Stimulated activated CD4-positive, alpha-beta T cell treated with anti-CD3 and anti-CD28 coated beads, TNF-alpha, amount 100 ng/mL, for 24 hours (primary cell): ENCODE measurements around the gene PACS2.

Experiments
- DNase-seq, 3 experiments: peaks; one replicate each; pipeline ENCODE4 v3.0.0-alpha.2; 2020; ENCODE audit warnings: low read depth in 3 of 3

The PACS2 gene

DNA sequence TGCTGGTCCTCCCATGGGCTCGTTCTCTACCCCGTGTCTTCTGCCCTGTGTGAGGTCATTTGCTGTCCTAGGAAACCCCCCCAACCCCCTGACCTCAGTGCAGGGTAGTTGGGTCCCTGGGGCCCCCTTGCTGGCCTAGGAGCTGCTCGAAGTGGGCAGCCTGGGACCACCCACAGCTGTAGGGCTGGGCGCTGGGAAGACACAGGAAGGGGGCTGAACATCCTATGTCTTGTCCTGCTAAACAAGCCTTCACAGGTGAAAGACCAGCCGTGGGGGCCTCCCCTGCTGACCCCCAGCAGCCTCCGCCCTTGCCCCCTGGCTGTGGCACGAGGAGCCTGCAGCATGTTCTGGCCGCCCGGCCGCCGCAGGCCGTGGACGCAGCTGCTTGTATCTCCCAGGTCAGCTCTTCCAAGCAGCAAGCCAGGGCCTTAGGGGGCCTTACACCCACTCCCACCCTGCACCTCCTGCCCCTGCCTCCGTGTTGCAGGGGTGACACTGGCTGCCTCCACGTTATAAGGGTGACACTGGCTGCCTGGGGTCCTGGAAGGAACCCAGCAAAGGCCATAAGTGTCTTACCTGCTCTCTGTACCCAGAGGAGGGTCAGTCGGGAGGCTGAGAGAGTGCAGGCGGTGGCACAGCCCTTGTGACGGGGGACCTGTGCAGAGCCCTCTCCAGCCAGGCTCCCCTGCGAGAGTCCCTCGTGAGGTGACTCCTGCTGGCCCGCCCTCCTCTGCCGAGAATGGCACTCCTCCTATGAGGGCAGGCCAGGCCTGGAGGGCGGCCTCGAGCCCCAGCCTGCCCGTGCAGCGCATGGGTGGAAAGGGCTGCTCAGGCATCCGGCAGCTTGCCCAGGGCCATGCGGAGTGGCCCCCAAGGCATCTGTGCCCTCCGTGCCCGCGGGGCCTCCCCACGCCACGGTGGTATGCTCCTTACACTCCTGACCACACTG is 72.3 kb downstream of the PACS2 start:
- DNase-seq: no peak

DNA sequence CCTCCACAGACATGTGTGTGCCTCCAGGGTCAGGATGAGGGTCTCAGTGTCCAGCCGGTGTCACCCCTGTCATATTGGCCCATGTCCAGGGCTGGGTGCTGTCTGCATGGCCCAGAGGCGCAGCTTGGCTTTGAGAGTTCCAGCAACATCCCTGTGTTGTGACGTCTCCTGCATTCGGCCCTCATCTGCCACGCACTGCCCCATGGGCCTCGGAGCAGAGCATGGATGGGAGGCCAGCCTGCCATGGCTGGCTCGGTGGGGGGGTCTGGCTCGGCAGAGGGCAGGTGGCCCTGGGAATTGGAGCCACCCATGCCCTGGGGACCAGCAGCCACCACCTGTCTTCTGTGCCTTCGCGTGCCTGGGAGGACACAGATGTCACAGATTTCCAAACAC is 73.0 kb downstream of the PACS2 start:
- no peak for DNase-seq

DNA sequence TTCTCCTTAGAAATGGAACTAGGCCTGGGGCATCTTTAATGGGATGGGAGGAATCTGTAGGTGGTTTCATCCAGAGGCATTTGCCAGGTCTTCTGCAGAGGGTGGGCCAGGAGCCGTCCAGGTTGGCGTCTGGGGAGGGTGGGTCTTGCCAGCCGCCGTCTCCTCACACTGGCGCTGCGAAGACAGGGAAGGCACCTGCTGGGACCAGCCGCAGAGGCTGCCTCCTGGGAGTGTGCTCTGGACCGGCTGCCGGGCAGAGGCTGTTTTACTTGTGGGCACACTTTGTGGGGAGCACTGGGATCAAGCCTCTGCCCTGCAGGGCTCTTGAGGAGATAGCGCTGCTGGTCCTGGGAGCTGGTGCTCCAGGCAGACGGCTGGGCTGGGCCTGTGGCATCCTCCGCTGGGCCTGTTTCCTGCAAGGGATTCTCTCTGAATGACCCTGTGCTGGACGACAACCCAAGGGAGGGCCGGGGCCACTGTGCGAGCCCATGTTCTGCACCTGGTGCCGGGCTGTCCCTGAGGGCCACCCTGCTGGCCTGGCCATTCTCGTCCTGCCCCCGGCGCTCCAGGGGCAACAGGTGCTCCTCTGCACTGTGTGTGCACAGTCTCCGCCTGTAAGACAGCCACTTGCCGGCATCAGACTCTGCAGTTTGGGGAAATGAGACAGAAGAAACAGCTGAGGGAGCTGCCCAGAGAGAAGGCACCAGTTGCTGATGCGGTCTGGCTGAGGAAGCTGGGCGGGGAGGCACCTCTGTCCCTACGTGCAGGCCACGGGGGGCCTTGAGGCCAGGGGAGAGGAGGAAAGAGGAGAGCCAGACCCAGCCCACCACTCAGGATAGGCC is 73.8 kb downstream of the PACS2 start:
- no peak for DNase-seq

DNA sequence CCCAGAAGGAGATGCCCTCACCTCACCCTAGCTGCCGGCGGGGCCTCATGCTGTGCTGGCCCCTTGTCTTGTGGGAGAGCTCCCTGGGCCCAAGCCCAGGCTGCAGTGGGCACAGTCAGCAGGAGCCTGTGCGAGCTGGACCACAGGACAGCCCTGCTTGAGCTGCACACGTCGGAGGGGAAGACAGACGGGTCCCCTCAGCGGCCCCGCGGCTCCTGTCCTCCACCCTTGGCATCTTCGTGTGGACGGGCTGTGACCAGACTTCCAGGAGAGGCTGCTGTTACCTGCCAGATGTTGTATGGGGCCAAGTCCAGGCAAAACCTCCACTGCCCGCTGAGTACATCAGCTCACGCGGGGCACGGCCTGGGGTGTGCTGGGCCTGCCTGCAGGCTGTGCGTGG is 74.4 kb downstream of the PACS2 start:
- no peak for DNase-seq

DNA sequence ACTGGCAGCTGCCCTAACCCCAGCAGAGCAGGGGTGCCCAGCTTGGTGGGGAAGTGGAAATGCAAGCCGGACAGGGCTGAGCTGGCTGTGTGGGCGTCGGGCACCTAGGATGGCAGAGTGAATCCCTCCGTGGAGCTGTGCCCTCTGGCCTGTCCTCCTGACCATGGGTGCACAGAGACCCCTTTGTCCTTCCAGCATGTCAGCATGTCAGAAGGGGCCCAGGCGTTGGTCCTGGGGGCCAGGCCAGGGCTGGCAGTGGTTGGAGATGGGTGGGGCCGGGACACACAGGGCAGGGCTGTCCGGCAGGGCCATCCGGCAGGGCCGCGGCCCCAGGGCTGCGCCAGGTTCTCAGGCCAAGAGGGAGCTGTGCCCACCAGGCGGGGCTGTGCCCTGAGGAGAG is 75.0 kb downstream of the PACS2 start:
- no peak for DNase-seq

DNA sequence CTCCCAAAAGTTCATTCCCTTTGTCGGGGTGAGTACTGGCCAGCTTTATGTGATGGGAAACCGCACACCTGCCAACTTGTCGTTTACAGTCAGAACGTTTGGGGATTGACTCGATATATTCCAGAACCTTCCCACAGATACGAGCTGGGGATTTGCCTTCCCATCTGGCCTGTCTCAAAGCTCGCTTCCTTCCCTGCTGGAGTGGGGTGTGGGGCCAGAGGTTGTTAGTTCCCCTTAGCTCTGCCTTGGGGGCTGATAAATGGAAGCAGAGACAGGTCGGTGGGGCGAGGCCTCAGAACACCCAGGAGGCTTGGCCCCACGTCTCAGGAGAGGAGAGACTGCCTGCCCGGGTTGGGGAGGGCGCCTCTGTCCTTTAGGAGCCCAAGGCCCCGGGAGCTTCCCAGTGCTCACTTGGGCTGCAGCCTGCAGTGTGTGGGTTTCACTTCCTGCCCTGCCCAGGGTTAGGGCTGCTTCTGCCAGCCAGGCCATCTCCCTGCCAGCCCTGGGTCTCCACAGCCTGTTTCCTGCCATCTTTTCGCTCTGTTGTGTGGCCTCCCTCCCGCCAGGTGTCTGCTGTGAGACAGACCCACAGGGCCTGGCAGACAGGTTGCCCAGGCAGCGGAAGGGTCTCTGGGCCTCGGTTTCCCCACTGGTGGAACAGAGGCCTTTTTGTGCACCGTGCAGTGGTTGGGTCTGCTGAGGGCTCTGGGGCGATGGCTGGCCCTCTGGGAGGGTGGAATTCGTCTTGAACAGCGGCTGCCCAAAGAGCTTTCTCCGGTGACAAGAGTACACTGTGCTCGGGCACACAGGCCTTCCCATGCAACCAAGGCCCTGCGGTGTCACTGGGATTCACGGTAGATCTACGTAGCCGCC is 75.7 kb downstream of the PACS2 start:
- DNase-seq: no peak

DNA sequence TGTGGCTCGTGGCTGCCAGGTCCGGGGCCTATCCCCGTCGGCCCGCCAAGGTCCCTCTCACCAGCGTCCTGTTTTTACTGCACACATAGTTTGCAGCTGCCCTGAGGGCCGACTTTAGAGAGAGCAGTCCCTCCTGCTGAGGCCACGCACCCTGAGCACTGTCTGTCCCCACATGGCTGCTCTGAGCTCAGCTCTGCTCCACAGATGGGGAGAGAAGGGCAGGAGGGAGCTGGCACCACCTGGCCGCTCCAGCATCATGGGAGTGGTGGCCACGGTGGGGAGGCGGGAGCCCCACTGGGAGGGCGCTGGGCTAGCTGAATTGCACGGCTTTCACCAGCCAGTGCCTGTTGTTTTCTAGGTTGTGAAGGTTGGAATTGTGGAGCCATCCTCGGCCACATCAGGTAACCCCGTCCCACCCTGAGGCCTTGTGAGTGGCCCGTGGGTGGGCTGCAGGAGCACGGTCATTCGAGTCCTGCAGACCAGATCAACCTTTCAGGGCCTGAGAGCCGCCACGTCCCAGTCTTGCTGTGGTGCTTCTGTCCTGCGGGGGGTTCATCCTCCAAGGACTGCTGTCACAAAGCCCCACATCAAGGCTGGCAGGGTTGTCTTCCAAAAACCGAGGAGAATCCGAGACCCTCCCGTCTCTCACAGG is 76.4 kb downstream of the PACS2 start:
- DNase-seq: no peak

DNA sequence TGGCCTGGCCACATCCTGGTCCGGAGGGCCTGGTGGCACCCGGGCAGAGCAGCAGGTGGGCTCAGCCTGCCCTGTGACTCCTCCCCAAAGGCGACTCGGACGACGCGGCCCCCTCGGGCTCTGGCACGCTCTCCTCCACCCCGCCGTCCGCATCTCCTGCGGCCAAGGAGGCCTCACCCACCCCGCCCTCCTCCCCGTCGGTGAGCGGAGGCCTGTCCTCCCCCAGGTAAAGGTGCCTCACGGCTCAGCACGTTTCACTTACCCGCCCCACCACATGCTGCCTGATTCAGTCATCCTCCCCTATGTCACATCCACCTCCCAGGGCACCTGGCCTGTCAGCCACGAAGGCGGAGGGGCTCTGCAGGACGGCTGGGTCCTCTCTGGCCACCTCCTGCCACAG is 77.0 kb downstream of the PACS2 start:
- DNase-seq: no peak

DNA sequence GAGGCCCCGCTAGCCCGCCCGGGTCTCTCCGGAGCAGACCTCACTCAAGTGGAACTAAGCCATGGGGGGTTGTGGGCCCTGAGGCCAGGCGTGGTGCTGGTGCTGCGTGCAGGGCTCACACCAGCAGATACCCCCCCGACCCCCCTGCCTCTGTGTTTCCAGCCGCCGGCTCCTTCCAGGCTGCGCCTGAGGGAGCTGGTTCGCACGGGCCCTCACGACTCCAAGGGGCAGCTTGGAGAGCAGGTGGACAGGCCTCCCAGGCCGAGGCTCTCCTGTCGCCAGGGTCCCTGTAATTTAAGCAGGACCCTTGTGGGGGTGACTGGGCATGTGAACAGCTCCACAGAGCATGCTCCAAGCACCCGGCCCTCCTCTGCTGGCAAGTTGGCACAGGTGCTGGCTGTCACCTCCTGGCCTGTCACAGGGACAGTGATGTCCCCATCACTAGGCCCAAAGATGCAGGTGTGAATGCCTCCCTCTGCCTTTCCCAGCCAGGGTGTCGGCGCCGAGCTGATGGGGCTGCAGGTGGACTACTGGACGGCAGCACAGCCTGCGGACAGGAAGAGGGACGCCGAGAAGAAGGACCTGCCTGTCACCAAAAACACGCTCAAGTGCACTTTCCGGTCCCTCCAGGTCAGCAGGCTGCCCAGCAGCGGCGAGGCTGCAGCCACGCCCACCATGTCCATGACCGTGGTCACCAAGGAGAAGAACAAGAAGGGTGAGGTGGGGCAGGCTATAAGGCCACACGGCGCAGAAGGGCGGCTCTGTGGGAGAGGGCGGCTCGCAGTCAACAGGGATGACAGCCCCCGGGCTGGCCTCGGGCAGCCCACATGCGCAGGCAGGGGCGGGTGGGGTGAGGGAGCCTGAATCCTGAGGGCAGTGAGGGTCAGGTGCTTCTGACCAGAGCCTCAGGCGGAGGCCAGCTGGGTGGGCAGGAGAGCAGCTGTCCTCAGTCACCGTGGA is 77.9 kb downstream of the PACS2 start:
- DNase-seq: no peak

DNA sequence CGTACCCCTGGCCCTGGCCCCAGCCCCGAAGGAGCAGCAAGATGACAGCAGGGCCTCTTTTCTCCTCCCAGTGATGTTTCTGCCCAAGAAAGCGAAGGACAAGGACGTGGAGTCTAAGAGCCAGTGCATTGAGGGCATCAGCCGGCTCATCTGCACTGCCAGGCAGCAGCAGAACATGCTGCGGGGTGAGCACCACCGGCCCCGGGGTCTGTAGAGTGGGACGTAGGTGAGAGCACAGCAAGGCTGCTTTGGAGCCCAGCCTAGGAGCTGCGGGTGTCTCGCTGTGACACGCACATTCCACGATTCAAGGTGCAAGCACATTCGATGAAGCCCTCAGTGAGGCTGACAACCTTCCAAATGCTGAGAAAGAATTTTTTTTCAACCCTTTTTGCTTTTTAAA is 78.6 kb downstream of the PACS2 start:
- DNase-seq: no peak

DNA sequence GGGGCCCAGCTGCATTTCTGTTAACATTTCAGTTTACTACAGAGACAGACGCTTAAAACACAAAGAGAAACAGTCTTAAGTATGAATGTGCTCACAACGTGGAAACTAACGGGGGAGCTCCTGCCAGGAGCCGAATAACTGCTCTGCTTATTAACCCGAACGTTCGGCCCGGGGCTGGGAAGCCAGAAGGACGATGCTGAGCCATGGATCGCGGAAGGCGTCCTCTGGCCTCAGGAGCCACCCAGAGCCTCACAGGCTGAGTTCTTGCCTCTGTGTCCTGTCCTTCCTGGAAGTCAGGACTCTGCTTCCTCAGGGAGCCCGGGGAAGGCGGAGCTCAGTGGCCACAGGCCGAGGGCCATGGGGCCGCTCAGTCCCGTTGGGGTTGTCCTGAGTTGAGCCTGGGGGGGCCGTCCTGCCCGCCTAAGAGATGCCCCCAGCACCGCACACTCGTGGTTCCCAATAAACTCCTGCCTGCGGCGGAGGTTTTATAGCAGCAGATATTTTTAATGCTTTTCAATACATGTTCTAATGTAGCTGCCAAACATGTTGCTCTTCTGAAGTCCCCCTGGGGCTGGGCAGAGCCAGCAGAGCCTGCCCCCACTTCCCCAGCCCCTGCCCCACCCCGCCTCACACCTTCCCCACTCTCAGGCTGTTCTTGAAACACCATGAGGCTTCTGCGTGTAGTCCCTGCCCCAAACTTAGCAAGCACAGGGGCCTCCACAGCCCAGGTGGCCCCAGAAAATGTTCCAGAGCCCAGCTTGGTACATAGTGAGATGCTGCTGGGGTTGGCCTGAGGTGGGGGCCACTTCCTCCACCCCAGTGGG is 80.4 kb downstream of the PACS2 start:
- DNase-seq: no peak

DNA sequence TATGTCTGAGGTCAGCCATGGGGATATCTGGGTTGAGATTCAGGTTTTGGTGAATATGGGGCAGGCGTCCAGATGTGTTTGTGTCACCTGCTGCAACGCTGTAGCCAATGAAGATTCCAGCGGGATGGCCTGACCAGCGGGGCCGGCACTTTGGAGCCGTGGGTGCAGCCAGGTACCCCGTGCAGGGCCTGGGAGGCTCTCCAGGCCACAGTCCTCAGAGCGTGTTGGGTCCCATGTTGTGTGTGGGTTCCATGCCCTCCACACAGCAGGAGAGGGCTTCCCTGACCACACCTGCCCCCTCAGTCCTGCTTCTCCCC is 80.9 kb downstream of the PACS2 start:
- DNase-seq: no peak

DNA sequence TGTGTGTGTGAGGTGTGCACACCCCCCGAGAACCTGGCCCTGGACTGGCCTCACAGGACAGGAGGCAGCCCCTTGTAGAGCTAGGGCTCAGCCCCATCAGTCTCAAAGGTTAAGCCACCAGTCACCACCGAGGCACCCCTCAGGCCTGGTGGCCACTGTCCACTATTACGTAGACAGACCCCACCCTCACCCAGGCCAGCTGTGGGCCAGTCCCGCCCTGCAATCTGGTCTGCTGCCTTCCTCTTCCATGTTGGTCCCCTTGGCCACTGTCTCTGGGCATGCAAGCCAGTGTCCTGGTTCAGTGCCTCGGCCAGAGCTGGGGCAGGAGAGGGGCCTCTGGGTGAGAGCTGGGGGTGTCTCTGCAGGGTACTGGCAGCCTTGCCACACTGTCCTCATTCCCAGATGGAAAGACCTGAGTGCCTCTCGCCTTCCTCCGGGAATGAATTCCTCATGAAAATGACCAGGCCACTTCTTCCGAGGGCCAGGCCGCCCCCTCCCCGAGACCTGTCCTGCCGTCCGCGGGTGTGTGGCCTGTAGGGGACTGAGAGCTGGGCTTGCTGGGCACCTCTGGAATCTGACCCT is 82.9 kb downstream of the PACS2 start:
- DNase-seq: no peak

DNA sequence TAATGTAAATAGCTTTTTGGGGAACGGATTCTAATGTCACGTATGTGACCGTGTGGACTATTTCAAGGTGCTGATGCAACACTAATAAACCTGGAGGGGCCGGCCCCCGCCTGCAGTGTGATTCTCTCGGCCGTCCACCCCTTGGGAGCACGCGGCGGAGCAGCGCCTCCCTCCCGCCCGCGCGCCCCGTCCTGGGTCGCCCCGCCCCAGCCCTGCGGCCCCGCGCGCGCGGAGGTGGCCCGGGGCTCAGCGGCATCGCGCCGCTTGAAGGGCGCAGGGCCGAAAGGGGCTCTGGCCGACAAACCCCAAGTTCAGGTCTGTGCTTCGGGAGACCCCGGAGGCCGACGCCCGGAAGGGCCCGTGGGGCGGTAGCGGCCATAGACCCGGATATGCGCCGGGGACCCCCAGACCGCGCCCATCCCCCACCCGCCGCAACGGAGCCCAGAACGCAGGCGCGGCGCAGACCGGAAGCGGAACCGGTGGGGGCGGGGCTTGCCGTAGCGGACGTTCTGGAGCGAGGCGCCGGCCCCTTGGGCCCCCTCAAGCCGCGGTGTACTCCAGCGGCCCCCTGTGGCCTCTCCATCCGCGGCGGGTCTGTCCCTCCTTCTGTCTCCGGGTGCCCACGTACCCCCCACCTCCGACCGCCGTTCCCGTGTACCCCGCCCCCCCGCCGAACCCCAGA is 83.6 kb downstream of the PACS2 start, which contains the start of gene TEX22:
Gene TEX22, plus strand, starts transcription at position 495 of the 682 bp plus-strand sequence. CDS start 803 bp downstream, outside the sequence.
- peak; percentile 81 to 92 (median 91) for DNase-seq

DNA sequence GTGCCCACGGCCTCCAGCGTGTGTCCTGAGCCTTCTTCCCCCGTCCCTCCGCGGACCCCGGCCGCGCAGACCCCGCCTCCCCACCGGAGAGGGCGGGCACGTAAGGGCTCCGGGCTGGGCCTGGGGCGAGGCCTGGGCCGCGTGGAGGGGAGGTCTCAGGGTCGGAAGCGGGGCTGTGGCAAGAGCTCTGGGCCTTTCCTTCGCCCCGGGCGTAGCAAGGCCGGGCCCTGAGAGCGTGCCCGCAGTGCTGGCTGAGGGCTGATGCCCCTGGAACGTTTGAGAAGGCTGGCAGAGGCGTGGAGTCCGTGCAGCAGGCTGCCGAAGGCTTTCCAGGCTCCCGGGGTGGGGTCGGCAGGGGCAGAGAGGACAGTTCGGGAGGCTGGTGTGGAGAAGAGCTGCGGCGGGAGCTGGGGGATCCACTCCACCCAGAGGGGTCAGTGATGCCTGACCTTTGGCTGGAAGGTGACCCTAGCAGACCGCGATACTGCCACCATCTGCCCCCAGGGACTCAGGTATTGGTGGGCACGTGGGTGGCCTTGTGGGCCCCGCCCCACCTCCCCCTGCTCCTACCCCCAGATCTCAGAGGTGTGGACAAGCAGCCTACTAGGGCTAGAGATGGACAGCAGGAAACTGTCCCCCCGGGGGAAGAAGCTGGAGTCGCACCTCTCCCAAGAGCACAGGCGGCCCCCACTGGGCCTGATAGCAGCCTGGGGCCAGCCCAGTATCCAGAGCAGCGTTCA is 84.3 kb downstream of the PACS2 start:
- DNase-seq: peak in 1 of 3 experiments; percentile 58

DNA sequence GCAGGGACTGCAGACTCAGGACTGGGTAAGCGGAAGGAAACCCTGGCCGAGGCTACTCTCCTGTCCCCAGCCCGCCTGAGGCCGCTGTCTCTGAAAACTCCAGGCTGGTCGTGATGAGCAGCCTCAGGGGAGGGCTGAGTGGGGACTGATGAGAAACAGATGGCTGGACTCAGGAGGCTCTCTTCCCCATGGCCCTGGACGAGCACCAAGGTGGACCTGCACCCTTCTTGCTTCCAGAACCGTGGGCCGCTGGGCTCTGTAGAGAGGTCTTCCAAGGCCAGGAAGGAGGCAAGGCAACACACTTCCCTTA is 84.9 kb downstream of the PACS2 start:
- no peak for DNase-seq

DNA sequence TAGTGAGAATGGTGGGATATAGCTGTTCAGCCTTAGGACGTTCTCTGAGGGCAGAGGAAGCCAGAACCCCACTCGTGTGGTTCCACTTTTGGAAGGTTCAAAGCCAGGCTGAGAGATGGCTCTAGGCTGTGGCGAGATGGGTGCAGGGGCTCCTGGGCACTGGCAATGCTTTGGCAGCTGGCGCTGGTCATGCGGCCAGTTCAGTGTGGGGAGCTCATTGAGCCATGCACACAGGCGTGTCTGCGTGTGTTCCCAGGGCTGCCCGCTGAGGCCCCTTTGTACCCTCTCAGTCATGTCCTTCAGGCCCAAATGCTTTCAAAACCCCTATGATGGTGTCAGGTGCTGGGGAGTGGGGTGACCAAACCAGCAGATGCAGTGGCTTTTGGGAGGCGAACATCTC is 85.5 kb downstream of the PACS2 start:
- no peak for DNase-seq

DNA sequence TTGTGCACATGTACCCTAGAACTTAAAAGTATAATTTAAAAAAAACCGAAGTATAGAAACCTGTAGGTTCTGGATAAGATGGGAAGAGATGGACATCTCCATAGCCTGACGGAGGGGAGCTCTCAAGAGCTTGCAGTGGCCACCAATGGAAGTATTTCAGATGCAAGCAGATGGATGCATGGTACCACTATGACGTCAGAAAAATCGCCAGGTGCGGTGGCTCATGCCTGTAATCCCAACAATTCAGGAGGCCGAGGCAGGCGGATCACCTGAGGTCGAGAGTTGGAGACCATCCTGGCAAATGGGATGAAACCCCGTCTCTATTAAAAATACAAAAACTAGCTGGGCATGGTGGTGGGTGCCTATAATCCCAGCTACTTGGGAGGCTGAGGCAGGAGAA is 87.2 kb downstream of the PACS2 start:
- no peak for DNase-seq
